Measurements from ENCODE around the gene SBF2.
"Not testable (repeated sequence)": the region's sequence is repeated elsewhere in the genome, so short reads cannot be mapped to it uniquely, and the experiment has no call there.

SBF2 gene

DNA sequence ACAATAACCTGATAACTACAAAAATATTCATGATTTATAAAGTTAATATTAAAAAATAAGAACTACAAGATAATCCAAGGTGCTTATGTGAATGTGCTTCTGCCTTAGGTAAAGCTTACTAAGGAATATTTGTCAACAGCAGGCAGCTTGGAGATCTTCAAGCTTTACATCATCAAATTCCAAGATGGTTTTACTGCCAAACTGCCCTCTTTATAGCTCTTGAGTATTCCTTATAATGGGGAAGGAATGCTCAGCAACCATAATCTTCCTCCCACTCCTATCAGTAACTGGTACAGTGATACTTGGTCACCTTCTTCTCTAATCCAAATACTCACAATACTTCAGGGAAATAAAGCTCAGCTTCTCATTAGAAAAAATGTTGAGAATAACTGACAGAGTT is 30.1 kb downstream of the SBF2 start:
- DNase-seq = no peak

GRCh38 chr11:10261821-10262220 is 32.2 kb downstream of the SBF2 start:
- DNase-seq = no peak

- no peak for DNase-seq
Measured at GRCh38 chr11:10257478-10257877, 36.5 kb downstream of the SBF2 start.

DNA sequence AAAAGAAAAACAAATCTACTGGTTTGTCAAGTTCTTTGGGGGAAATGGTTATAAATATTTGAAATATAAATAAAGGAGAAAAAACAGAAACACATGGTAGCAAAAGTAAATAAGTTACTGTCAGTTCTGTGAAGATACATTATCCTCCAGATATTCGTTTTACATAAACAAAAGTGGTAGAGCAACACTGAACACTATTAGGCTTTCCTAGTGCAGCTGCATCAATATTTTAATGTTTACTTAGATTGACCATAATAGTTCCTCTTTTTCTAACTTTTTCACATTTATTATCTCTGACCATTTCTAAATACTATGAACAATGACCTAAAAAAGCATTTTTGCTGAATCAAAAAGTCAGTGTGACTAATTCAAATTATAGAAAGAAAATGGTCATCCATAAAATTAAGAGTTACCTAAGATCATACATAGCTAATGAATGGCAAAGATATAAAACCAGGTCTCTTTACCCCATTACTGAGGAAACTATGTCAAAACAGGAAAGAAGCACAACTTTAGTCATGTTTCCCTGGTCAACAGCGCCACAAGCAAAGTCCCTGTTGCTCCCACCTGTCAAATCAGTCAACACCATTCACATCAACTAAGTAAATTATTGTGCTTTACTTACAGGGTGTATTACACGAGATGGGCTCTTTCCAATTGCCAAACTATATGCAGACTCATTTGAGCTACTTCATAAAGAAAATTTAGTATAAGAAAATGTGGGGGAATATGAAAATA is 38.5 kb downstream of the SBF2 start:
- DNase-seq = no peak

DNA sequence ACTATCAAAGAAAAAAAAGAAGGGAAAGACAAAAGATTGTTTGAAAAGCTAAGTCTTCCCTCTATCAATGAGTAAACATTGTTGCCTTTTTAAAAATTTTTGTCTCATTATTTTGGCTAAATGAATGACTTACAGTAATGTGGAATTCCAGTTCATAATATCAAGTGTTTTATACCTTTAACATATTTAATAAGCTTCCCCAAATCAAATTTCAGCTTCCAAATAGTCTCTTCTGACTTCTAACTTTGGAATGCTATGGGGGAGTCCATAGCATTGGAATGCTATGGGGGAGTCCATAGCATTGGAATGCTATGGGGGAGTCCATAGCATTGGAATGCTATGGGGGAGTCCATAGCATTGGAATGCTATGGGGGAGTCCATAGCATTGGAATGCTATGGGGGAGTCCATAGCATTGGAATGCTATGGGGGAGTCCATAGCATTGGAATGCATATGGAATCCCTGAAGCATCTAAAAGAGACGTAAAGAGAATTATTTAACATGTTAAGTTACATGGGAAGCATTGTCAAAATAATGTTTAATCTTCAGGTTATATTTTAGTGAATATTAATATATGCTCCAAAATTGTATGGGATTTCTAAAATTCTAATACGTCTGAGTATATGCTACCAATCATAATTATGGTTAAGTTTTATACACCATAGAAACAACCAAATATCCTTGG is 44.4 kb downstream of the SBF2 start:
- DNase-seq = not testable (repeated sequence)

DNA sequence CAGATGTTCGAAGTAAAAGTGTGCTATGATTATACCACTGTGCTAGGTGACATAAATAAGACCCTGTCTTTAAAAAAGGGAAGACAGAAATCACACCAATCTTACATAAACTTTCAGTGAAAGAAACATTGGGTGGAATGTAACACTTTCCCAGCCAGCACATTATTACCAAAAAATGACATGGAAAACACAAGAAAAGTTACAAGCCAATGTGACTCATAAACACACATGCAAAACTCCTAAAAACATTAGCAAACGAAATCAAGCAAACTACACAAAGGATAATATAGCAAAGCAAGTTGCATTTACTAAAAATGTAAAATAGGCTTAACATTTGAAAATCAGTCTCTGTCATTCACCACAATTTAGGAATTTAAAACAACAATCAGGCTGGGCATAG is 47.0 kb downstream of the SBF2 start:
- DNase-seq = no peak

GRCh38 chr11:10243896-10244575 is 50.0 kb downstream of the SBF2 start:
- no peak for DNase-seq

DNA sequence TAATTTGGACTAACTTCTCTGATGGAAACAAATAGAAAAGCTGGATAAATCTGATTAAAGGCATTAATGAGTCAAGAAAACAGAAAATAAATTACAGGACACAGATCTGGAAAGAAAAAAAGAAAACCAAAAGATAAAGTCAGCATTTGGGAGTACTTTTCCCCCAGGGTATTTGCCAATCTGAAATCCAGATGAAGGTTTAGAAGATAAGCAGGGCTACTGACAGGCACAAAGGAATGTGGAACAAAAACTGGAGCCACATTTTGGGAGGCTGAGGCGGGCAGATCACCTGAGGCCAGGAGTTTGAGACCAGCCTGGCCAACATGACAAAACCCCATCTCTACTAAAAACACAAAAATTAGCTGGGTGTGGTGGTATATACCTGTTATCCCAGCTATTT is 57.2 kb downstream of the SBF2 start:
- no peak for DNase-seq

GRCh38 chr11:10233581-10233980 is 60.4 kb downstream of the SBF2 start:
- no peak for DNase-seq

DNA sequence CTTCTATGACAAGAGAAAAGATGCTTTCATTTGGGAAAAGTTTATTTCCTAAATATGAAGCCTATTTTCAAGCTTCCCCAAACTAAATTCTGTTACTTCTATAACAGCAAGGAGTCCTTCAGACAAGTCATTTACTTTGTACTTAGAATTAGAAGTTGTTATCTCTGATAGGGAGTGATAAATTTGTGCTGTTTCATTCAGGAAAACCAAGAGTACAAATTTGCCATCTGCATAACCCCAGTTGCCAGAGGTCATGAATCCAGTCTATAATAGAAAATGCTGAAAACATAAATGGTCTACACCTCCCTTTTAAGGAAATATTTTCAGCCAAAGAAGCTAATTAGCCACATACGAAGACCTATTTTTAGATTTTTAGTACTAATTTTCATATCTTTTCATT is 61.3 kb downstream of the SBF2 start:
- DNase-seq = no peak

GRCh38 chr11:10231803-10232202 is 62.2 kb downstream of the SBF2 start:
- not testable (repeated sequence) for DNase-seq

DNA sequence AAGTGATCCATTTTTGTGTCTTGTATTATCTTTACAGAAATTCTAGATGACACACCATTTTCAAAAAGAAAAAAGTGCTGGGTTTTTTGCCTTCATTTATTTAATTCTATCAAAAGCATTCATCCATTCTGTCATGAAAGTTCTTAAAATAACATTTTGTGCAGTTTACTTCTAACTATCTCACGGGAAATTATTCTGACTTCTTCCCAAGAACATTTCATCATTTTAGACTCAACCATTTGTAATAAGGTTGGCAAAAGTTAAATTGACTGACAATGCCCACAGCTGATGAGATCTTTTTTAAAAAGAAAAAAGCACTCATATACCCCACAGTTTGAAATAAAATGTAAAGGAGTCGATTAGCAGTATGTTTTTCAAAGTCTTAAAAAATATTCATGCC is 68.5 kb downstream of the SBF2 start:
- no peak for DNase-seq

DNA sequence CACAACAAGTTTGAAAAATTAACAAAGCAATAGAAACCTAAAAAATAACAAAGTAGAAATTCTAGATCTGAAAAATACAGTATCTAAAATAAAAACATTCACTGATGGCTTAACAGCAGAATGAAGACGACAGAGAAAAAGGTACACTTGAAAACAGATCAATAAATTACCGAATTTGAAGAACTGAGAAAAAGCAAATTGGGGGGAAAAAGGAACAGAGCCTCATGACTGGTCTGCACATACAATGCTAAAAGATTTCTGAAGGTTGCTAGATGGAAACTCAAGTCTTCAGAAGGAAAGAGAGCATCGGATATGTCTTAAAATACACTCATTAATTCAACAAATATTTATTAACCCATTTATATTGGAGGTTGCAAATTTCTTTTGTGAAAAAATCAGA is 71.6 kb downstream of the SBF2 start:
- no peak for DNase-seq

DNA sequence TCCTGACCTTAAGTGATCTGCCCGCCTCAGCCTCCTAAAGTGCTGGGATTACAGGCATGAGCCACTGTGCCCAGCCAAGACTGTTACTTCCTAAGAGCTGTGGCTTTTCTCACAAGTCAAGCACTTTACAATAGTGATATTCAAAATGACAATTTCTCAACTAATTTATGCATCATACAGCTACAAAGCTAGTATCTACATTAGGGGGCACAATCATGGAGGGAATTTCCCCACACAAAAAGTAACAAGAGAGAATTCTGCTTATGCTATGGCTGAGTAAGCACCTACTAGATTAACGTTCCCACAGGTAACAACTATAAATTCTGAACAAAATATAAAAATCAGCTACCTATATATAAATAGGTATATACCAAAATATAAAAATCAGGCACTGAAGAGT is 72.7 kb downstream of the SBF2 start:
- DNase-seq = no peak

GRCh38 chr11:10211470-10211869 is 82.5 kb downstream of the SBF2 start:
- no peak for DNase-seq

GRCh38 chr11:10209326-10209725 is 84.7 kb downstream of the SBF2 start:
- DNase-seq = no peak

GRCh38 chr11:10208131-10208575 is 85.9 kb downstream of the SBF2 start:
- no peak for DNase-seq

GRCh38 chr11:10205928-10206327 is 88.1 kb downstream of the SBF2 start:
- no peak for DNase-seq

GRCh38 chr11:10204021-10204420 is 90.0 kb downstream of the SBF2 start:
- no peak for DNase-seq

- DNase-seq = no peak
Measured at GRCh38 chr11:10201343-10201742, 92.7 kb downstream of the SBF2 start.

DNA sequence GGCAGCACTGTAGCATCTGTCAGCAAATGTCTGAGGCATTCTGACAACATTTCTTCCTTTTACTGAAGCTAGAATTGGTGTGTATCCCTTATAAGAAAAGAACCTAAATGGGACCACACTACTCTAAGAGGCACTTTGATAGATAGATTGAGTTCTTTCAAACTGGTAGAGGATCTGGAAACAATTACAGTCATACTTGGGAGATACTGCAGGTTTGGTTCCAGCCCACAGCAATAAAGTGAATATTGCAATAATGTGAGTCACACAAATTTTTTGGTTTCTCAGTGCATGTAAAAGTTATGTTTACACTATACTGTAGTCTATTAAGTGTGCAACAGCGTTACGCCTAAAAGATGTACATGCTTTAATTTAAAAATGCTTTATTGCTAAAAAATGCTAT is 96.9 kb downstream of the SBF2 start:
- DNase-seq = no peak

DNA sequence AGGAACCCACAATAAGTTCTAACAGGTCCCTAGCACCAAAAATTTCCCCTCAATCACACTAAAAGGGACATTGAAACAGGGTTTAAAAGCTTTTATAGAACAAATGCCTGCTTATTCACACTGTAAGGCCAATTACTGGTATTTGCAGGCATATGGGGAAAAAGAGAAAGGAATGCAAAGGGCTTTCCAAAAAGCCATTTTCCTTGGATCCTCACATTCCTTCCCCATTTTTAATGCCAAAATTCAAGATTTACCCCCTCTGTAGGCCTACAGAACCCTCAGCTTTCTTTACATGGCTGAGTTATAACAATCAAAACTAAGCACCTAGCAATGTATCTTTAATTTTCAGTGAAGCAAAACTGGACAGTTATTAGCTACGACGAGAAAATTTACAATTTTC is 102.0 kb downstream of the SBF2 start:
- no peak for DNase-seq

DNA sequence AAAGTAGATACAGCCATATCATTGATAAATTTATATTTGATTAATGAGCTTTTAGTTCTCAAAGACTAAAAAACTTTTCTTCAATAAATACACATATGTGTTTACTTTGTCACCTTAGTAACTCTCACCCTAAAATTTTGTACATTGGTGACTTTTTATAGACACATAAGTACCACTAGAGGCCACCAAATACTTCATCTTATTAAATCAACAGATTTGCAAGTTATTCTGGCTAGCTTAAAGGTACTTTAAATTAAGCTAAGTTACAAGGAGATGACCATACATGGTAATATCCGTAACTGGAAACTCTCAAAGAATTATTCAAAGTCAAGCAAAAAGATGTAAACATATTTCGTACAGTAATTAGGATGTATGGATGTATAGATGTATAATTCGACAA is 112.2 kb downstream of the SBF2 start:
- DNase-seq = no peak

DNA sequence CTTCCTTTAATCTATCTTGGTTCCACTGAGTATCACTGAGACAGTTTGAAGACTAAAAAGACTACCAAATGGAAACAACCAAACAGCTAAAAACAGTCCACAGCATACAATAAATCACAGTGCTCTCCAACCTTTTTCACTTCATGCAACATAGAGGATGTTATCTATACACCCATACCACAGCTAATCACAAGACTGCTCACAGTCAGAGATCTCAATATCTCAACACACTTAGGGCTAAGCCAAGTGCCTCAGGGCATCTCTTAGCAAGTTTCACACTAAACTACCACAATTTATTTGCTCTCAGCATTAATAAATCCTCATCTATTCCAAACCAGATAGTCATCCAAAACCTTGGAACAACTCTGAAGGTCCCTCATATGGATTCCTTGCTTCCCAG is 129.4 kb downstream of the SBF2 start:
- no peak for DNase-seq

Measured in stimulated activated CD4-positive, alpha-beta T cell treated with anti-CD3 and anti-CD28 coated beads, Interleukin-4, amount 100 ng/mL, for 4 hours (primary cell).